Measurements from ENCODE around the gene S100A6. TPM values are rescaled to one million over a fixed set of nuclear protein-coding genes. Genes with fewer than 3 reads are reported as not detected.
"Not testable (repeated sequence)": the region's sequence is repeated elsewhere in the genome, so short reads cannot be mapped to it uniquely, and the experiment has no call there.

Gene S100A6
- polyA plus RNA-seq, 1 donor from 2014 or later: not detected

DNA sequence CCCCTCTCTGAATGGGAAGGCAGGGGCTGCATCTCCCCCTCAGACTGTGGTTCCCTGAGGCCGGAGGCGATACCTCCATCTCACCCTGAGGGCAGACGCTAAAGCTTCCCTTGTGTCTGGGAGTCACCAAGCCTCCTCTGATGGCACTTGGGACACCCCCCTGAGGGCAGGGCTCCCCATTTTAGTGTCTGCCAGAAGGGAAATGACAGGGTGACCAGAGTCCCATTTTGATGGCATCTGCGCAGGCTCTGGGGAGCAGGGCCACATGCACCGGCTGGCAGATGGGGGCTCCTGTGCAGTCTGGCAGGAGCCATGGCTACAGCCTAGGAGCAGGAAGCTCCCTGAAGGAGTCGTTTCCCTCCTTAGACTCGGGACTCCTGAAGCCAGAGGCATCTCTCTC lies 28.2 kb upstream of the S100A6 start:
- H3K27me3 ChIP-seq (ENCODE audit: insufficient read depth, low read depth, low read length): no peaks in the 10 kb centered on the region
- H2AFZ ChIP-seq (ENCODE audit: low read depth, low read length): no peak overlapping the region
- no peak overlapping the region for H3K4me3 ChIP-seq (ENCODE audit: low read length)
- no peaks in the 10 kb centered on the region for H3K9me3 ChIP-seq (ENCODE audit: low read length)
- no peaks in the 10 kb centered on the region for H4K20me1 ChIP-seq (ENCODE audit: insufficient read depth)
- no peak for TF ChIP-seq EZH2 (IDR thresholded peaks at IDR 0.05; ENCODE audit: borderline replicate concordance, insufficient read depth, low read length, poor library complexity, severe bottlenecking)
- TF ChIP-seq POLR2AphosphoS5 (IDR thresholded peaks at IDR 0.05): no peak
- TF ChIP-seq MXI1 (conservative IDR thresholded peaks at IDR 0.05; ENCODE audit: poor library complexity, severe bottlenecking): no peak
- TF ChIP-seq SMC3 (conservative IDR thresholded peaks at IDR 0.05; ENCODE audit: poor library complexity): no peak
- TF ChIP-seq RAD21 (conservative IDR thresholded peaks at IDR 0.05): no peak
- no peak for TF ChIP-seq EP300 (conservative IDR thresholded peaks at IDR 0.05; ENCODE audit: poor library complexity, severe bottlenecking)
- H3K36me3 ChIP-seq (ENCODE audit: insufficient read depth, low read length): no peaks in the 10 kb centered on the region
- no peaks in the 10 kb centered on the region for H3K9me2 ChIP-seq (ENCODE audit: insufficient read depth, low read length)
- H3F3A ChIP-seq (ENCODE audit: insufficient read depth, low read length, poor library complexity, severe bottlenecking): no peaks in the 10 kb centered on the region
- no peak overlapping the region for H3K9ac ChIP-seq (ENCODE audit: low read length)
- H3K79me2 ChIP-seq (replicated peaks; ENCODE audit: insufficient read depth, low read length): no peaks in the 10 kb centered on the region
- H3K27ac ChIP-seq (ENCODE audit: low read length): no peak overlapping the region
- H3K4me2 ChIP-seq (ENCODE audit: low read length): no peak overlapping the region

DNA sequence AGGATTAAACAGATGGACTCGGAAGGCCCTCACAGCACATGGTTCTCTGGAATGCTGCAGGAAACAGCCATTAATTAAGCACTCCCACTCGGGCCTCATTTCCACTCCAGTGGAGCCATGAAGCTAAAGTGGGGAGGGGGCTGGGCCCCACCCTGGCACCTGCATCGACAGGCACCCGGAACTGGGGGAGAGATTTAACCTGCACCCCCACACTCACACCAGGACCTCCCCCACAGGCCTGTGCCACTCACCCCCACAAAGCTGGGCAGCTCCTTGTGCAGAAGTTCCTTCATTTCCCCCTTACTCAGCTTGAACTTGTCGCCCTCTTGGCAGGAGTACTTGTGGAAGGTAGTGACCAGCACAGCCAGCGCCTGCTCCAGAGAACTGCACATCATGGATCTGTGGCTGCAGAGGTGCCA lies 27.7 kb upstream of the S100A6 start:
- no peaks in the 10 kb centered on the region for H3F3A ChIP-seq (ENCODE audit: insufficient read depth, low read length, poor library complexity, severe bottlenecking)
- H2AFZ ChIP-seq (ENCODE audit: low read depth, low read length): no peak overlapping the region
- no peaks in the 10 kb centered on the region for H3K9me3 ChIP-seq (ENCODE audit: low read length)
- no peaks in the 10 kb centered on the region for H3K79me2 ChIP-seq (replicated peaks; ENCODE audit: insufficient read depth, low read length)
- no peaks in the 10 kb centered on the region for H3K36me3 ChIP-seq (ENCODE audit: insufficient read depth, low read length)
- no peaks in the 10 kb centered on the region for H3K9me2 ChIP-seq (ENCODE audit: insufficient read depth, low read length)
- no peak for TF ChIP-seq MXI1 (conservative IDR thresholded peaks at IDR 0.05; ENCODE audit: poor library complexity, severe bottlenecking)
- TF ChIP-seq, protein P1, sequence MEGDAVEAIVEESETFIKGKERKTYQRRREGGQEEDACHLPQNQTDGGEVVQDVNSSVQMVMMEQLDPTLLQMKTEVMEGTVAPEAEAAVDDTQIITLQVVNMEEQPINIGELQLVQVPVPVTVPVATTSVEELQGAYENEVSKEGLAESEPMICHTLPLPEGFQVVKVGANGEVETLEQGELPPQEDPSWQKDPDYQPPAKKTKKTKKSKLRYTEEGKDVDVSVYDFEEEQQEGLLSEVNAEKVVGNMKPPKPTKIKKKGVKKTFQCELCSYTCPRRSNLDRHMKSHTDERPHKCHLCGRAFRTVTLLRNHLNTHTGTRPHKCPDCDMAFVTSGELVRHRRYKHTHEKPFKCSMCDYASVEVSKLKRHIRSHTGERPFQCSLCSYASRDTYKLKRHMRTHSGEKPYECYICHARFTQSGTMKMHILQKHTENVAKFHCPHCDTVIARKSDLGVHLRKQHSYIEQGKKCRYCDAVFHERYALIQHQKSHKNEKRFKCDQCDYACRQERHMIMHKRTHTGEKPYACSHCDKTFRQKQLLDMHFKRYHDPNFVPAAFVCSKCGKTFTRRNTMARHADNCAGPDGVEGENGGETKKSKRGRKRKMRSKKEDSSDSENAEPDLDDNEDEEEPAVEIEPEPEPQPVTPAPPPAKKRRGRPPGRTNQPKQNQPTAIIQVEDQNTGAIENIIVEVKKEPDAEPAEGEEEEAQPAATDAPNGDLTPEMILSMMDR (IDR thresholded peaks at IDR 0.05; ENCODE audit: poor library complexity, severe bottlenecking): no peak
- TF ChIP-seq EP300 (conservative IDR thresholded peaks at IDR 0.05; ENCODE audit: poor library complexity, severe bottlenecking): no peak
- TF ChIP-seq SMC3 (conservative IDR thresholded peaks at IDR 0.05; ENCODE audit: poor library complexity): no peak
- no peak for TF ChIP-seq POLR2AphosphoS5 (IDR thresholded peaks at IDR 0.05)
- TF ChIP-seq RAD21 (conservative IDR thresholded peaks at IDR 0.05): no peak
- no peak for TF ChIP-seq EZH2 (IDR thresholded peaks at IDR 0.05; ENCODE audit: borderline replicate concordance, insufficient read depth, low read length, poor library complexity, severe bottlenecking)
- no peak for TF ChIP-seq TAF1 (IDR thresholded peaks at IDR 0.05; ENCODE audit: low read depth)
- no peaks in the 10 kb centered on the region for H4K20me1 ChIP-seq (ENCODE audit: insufficient read depth)
- H3K9ac ChIP-seq (ENCODE audit: low read length): no peak overlapping the region
- no peak overlapping the region for H3K27ac ChIP-seq (ENCODE audit: low read length)
- H3K4me3 ChIP-seq (ENCODE audit: low read length): no peak overlapping the region
- H3K4me2 ChIP-seq (ENCODE audit: low read length): no peak overlapping the region
- H3K27me3 ChIP-seq (ENCODE audit: insufficient read depth, low read depth, low read length): no peaks in the 10 kb centered on the region

DNA sequence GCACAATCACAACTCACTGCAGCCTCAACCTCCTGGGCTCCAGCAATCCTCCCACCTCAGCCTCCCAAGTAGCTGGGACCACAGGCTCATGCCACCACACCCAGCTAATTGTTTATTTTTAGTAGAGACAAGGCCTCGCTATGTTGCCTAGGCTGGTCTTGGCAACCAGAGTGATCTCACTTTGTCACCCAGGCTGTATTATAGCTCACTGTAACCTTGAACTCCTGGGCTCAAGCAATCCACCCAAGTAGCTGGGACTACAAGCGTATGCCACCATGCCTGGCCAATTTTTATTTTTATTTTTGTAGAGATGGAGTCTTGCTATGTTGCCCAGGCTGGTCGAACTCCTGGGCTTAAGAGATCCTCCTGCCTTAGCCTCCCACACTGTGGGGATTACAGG lies 26.2 kb upstream of the S100A6 start:
- H2AFZ ChIP-seq (ENCODE audit: low read depth, low read length); H3K4me3 ChIP-seq (ENCODE audit: low read length); H3K27ac ChIP-seq (ENCODE audit: low read length); H3K9me2 ChIP-seq (ENCODE audit: insufficient read depth, low read length); H3F3A ChIP-seq (ENCODE audit: insufficient read depth, low read length, poor library complexity, severe bottlenecking); H4K20me1 ChIP-seq (ENCODE audit: insufficient read depth); H3K4me2 ChIP-seq (ENCODE audit: low read length); H3K36me3 ChIP-seq (ENCODE audit: insufficient read depth, low read length); H3K79me2 ChIP-seq (replicated peaks; ENCODE audit: insufficient read depth, low read length); H3K27me3 ChIP-seq (ENCODE audit: insufficient read depth, low read depth, low read length); H3K9me3 ChIP-seq (ENCODE audit: low read length); H3K9ac ChIP-seq (ENCODE audit: low read length): not testable (repeated sequence)

Data from neural cell (in vitro differentiated cells).